8988T (cell line): ENCODE measurements around the gene FAM124A.
A peak's percentile ranks its signal among the peaks of the same experiment; 100 is the strongest.
"Not testable (repeated sequence)": the region's sequence is repeated elsewhere in the genome, so short reads cannot be mapped to it uniquely, and the experiment has no call there.

Experiments
- DNase-seq: peaks from one replicate; pipeline ENCODE4 v3.0.0; 2011

The FAM124A gene

GRCh38 chr13:51275101-51275500 is 52.9 kb downstream of the FAM124A start:
- no peak for DNase-seq

- DNase-seq, result no peak
Measured at GRCh38 chr13:51276636-51277035, 54.4 kb downstream of the FAM124A start.

- DNase-seq, result no peak
Measured at GRCh38 chr13:51277928-51278327, 55.7 kb downstream of the FAM124A start.

- DNase-seq, result no peak
Measured at GRCh38 chr13:51278426-51279130, 56.4 kb downstream of the FAM124A start.

- DNase-seq, result no peak
Measured at GRCh38 chr13:51280379-51280940, 58.3 kb downstream of the FAM124A start.

- no peak for DNase-seq
Measured at GRCh38 chr13:51282322-51282721, 60.1 kb downstream of the FAM124A start.

- not testable (repeated sequence) for DNase-seq
Measured at GRCh38 chr13:51282923-51283322, 60.7 kb downstream of the FAM124A start.

GRCh38 chr13:51283371-51283770 is 61.2 kb downstream of the FAM124A start:
- no peak for DNase-seq

GRCh38 chr13:51284339-51284738 is 62.1 kb downstream of the FAM124A start:
- DNase-seq, result no peak

GRCh38 chr13:51286135-51287002 is 64.2 kb downstream of the FAM124A start:
- DNase-seq, result peak; percentile 40

GRCh38 chr13:51287758-51288157 is 65.6 kb downstream of the FAM124A start:
- no peak for DNase-seq

- DNase-seq, result not testable (repeated sequence)
Measured at GRCh38 chr13:51288254-51288653, 66.1 kb downstream of the FAM124A start.

- no peak for DNase-seq
Measured at GRCh38 chr13:51291341-51291740, 69.1 kb downstream of the FAM124A start.

- DNase-seq, result no peak
Measured at GRCh38 chr13:51292000-51292565, 69.9 kb downstream of the FAM124A start.

- no peak for DNase-seq
Measured at GRCh38 chr13:51297556-51297955, 75.4 kb downstream of the FAM124A start.

- no peak for DNase-seq
Measured at GRCh38 chr13:51298812-51299211, 76.6 kb downstream of the FAM124A start.

GRCh38 chr13:51303063-51303552 is 80.9 kb downstream of the FAM124A start:
- no peak for DNase-seq

- no peak for DNase-seq
Measured at GRCh38 chr13:51303882-51304281, 81.7 kb downstream of the FAM124A start.

GRCh38 chr13:51305271-51305967 is 83.2 kb downstream of the FAM124A start:
- DNase-seq, result no peak

GRCh38 chr13:51308781-51309180 is 86.6 kb downstream of the FAM124A start:
- no peak for DNase-seq

- DNase-seq, result no peak
Measured at GRCh38 chr13:51311231-51311630, 89.0 kb downstream of the FAM124A start.

GRCh38 chr13:51311957-51312520 is 89.8 kb downstream of the FAM124A start:
- no peak for DNase-seq
